Measurements from ENCODE around the gene SUPV3L1. TPM values are rescaled to one million over a fixed set of nuclear protein-coding genes. Genes with fewer than 3 reads are reported as not detected.

The SUPV3L1 gene
- total and polyA plus RNA-seq, 7 donors = 33.9 to 56.4 (median 50.6) TPM

DNA sequence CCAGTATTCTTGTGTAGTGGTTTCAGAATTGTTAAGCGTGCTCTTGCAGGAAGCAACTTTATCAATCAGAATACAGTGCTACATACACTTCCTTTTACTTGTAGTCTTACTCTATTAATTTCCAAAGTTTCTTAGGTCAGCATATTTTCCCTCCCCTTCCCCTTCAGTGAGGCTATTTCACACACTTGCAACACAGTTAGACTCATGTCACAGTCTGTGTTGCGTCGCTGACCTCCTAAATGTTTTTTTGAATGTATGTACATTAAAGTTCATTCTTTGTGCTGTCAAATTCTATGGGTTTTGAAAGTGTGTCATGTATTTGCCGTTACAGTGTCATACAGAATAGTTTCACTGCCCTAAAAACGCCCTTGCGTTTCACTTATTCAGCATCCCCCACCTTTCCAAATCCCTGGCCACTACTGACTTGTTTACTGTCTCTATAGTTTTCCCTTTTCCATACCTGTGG lies 34.7 kb downstream of the SUPV3L1 start:
- whole genome bisulfite sequencing, 3 donors = 86 to 91% (median 90%) methylated on average over 6 of the region's 6 CpGs
- intact Hi-C loops (cut with DNase I) = no loop called here
- no peak for DNase-seq
- no peaks in the 10 kb centered on the region for H3K9me3 ChIP-seq
- no peak overlapping the region for H3K4me3 ChIP-seq
- TF ChIP-seq, protein P1, sequence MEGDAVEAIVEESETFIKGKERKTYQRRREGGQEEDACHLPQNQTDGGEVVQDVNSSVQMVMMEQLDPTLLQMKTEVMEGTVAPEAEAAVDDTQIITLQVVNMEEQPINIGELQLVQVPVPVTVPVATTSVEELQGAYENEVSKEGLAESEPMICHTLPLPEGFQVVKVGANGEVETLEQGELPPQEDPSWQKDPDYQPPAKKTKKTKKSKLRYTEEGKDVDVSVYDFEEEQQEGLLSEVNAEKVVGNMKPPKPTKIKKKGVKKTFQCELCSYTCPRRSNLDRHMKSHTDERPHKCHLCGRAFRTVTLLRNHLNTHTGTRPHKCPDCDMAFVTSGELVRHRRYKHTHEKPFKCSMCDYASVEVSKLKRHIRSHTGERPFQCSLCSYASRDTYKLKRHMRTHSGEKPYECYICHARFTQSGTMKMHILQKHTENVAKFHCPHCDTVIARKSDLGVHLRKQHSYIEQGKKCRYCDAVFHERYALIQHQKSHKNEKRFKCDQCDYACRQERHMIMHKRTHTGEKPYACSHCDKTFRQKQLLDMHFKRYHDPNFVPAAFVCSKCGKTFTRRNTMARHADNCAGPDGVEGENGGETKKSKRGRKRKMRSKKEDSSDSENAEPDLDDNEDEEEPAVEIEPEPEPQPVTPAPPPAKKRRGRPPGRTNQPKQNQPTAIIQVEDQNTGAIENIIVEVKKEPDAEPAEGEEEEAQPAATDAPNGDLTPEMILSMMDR (IDR thresholded peaks at IDR 0.05) = no peak
- H3K36me3 ChIP-seq (ENCODE audit: insufficient read depth in 1 of 2, low read depth in 1 of 2) = peaks cover 0 to under 1% of the 10 kb centered on the region in 2 donors
- peaks cover 7% of the 10 kb centered on the region for H3K4me1 ChIP-seq
- H3K27ac ChIP-seq = no peak overlapping the region
- no peaks in the 10 kb centered on the region for H3K27me3 ChIP-seq (ENCODE audit: insufficient read depth in 3 of 3, low read length in 2 of 3)
- ATAC-seq = no peak

DNA sequence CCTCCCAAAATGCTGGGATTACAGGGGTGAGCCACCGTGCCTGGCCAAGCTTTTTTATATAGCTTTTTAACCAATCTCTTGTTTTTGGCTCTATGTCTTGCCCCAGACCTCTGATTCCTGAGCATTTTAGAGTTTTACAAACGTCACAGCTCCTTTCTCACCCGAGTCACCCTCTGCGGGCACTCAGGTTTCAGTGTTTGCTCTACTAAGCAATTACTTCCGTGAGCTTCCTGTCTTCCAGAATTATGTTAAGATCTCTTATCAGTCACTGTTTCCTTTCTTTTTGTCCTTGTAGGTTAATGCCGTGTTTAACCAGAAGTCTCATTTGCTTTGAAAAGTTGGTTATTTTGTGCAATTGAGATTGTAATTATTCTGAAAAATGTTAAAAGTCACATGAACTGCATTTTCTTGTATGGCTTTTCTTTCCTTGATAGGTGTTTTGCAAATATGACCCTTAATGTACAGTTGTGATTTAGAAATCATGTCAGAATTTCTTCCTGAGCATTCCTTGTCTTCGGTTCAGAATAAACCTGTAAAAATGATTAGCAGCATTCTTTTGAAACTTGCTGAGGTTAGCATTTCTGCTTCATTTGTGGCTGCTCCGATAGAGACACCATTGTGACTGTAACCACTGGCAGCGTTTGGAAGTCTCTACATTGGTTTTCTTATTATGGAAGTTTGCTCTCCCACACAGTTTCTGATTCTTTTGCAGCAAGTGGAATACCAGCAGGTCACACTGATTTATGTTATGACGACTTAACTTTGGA lies 35.6 kb downstream of the SUPV3L1 start:
- Histone ChIP-seq H3K9me3 (no peaks in the 10 kb centered on the region), H3K4me1 (peaks cover 7% of the 10 kb centered on the region), H3K27ac (no peak overlapping the region), H3K4me3 (no peak overlapping the region), H3K27me3 (ENCODE audit: insufficient read depth in 3 of 3, low read length in 2 of 3) (no peaks in the 10 kb centered on the region), H3K36me3 (ENCODE audit: insufficient read depth in 1 of 2, low read depth in 1 of 2) (no peaks in the 10 kb centered on the region)
- DNase-seq = no peak
- WGBS, 3 donors = 32 to 42% (median 40%) methylated on average over 10 of the region's 10 CpGs
- intact Hi-C loops (cut with DNase I) = no loop called here
- no peak for ATAC-seq
- TF ChIP-seq, protein P1 (IDR thresholded peaks at IDR 0.05) = no peak

DNA sequence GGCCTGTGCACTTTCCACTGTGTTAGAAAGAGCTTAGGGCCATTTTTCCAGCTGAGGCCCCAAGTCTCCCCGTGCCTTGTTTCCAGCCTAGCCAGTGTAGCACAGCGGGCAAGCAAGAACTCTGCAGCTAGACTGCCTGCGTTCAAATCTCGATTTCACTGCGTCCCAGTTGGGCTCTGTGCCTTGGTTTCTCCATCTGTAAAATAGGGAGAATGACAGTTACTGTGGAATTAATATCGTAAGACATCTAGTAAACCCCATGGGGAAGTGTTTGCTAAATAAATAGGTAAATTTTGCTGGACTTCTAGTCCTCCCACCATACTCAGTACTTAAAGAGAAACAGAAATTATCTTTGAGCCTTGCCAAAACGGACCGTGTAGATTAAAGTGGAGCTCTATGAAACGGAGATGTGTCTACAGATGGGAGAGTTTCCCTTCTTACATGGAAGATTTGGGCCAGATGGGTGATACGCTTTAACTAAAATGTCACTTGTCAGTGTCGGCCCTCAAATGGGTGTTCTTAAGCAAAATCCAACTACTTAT lies 36.6 kb downstream of the SUPV3L1 start:
- H3K27ac ChIP-seq = no peak overlapping the region
- 77 to 86% (median 79%) methylated on average over 11 of the region's 11 CpGs for WGBS, 3 donors
- no peak for DNase-seq
- no peaks in the 10 kb centered on the region for H3K36me3 ChIP-seq (ENCODE audit: insufficient read depth in 1 of 2, low read depth in 1 of 2)
- no peak overlapping the region for H3K4me3 ChIP-seq
- H3K9me3 ChIP-seq = no peaks in the 10 kb centered on the region
- H3K4me1 ChIP-seq = peaks cover 7% of the 10 kb centered on the region
- intact Hi-C loops (cut with DNase I) = no loop called here
- TF ChIP-seq, protein P1 (IDR thresholded peaks at IDR 0.05) = no peak
- ATAC-seq = no peak
- no peaks in the 10 kb centered on the region for H3K27me3 ChIP-seq (ENCODE audit: insufficient read depth in 3 of 3, low read length in 2 of 3)

DNA sequence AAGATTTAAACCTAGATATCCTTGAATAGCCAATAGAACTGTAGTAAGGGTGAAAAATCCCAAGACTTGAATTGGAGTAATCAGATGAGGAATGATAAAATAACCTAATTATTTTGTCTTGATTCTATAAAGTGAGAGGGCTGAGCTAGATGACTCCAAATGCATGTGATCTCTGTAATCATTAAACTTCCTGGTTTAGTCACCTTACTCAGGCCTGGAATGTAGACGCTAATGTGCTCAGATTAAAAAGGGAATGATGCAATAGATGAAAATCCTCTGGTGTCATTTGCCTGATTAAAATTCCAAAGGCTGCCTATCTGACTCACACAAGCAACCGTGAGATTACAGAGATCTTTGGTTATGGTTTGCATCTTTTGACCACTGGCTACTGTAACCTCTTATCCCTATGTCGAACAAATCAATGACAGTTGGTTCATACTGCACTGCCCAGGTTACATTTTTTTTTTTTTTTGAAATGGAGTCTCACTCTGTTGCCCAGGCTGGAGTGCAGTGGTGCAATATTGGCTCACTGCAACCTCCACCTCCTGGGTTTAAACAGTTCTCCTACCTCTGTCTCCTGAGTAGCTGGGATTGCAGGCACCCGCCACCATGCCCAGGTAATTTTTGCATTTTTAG lies 37.2 kb downstream of the SUPV3L1 start:
- ATAC-seq (no peak), DNase-seq (no peak)
- Histone ChIP-seq H3K9me3 (no peaks in the 10 kb centered on the region), H3K36me3 (ENCODE audit: insufficient read depth in 1 of 2, low read depth in 1 of 2) (no peaks in the 10 kb centered on the region), H3K4me3 (no peak overlapping the region), H3K27me3 (ENCODE audit: insufficient read depth in 3 of 3, low read length in 2 of 3) (no peaks in the 10 kb centered on the region), H3K27ac (no peak overlapping the region), H3K4me1 (peaks cover 7% of the 10 kb centered on the region)
- TF ChIP-seq, protein P1 (IDR thresholded peaks at IDR 0.05) = no peak
- intact Hi-C loops (cut with DNase I) = no loop called here
- WGBS, 3 donors = 75 to 78% (median 75%) methylated on average over 4 of the region's 4 CpGs
